ENCODE results near the gene PRKCB. TPM values are rescaled to one million over a fixed set of nuclear protein-coding genes. Genes with fewer than 3 reads are reported as not detected.

The PRKCB gene
- total and polyA plus RNA-seq, 8 donors = 13.5 to 74.3 (median 57.0) TPM

DNA sequence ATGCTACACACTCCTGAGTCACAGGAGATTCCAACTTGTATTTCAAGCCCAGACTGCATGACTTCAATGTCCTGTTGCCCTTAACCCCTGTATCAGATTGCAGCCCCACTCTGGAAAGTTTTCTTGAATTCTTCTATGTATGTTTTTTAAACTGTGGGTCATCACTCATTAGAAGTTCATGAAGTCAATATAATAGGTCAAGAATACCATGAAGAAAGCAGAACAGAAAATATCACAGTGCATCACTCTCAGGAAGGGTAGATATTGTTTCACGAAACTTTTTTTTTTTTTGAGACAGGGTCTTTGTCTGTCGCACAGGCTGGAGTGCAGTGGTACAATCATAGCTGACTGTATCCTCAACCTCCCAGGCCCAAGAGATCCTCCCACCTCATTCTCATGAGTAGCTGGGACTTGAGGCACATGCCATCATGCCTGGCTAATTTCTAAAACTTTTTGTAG lies 20.5 kb downstream of the PRKCB start:
- peak overlapping the region in 1 of 2 donors; percentile 72 for H3K27ac ChIP-seq
- DNase-seq (no peak), ATAC-seq (no peak)
- H3K36me3 ChIP-seq = no peaks in the 10 kb centered on the region
- H3K4me3 ChIP-seq = no peak overlapping the region
- H3K27me3 ChIP-seq = no peaks in the 10 kb centered on the region
- H3K9me3 ChIP-seq = no peaks in the 10 kb centered on the region
- TF ChIP-seq, protein P1, sequence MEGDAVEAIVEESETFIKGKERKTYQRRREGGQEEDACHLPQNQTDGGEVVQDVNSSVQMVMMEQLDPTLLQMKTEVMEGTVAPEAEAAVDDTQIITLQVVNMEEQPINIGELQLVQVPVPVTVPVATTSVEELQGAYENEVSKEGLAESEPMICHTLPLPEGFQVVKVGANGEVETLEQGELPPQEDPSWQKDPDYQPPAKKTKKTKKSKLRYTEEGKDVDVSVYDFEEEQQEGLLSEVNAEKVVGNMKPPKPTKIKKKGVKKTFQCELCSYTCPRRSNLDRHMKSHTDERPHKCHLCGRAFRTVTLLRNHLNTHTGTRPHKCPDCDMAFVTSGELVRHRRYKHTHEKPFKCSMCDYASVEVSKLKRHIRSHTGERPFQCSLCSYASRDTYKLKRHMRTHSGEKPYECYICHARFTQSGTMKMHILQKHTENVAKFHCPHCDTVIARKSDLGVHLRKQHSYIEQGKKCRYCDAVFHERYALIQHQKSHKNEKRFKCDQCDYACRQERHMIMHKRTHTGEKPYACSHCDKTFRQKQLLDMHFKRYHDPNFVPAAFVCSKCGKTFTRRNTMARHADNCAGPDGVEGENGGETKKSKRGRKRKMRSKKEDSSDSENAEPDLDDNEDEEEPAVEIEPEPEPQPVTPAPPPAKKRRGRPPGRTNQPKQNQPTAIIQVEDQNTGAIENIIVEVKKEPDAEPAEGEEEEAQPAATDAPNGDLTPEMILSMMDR (IDR thresholded peaks at IDR 0.05) = no peak
- peaks cover 0 to 98% of the 10 kb centered on the region in 2 donors for H3K4me1 ChIP-seq
- intact Hi-C loops (cut with DNase I) = no loop called here

DNA sequence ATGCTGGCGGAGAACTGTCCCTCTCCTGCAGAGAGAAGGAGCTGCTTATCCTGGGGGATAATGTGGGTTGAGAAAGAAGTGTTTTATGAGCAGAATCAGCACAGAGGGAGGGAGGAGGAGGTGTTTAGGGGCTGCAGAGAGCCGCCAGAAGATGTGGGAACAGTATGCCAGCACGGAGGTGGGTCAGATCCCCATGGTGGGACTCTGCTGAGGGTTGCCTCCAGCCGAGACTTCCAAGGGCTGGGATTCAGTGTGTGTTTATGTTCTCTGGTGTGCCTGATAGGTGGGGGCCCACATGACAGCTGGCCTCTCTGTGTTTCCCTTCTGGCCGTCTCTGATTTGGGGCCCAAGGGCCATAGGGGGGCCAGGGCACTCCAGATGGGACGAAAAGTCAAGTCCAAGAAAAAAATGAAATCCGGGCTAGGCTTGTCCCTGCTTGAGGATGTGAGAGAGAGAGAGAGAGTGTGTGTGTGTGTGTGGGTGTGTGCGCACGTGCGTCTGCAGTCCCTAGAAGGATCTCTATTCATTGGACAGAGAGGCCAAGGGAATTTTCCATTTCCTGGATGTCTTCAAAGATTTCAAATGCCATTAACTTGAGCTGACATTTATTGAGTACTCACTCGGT lies 21.6 kb downstream of the PRKCB start:
- intact Hi-C loops (cut with DNase I) = no loop called here

DNA sequence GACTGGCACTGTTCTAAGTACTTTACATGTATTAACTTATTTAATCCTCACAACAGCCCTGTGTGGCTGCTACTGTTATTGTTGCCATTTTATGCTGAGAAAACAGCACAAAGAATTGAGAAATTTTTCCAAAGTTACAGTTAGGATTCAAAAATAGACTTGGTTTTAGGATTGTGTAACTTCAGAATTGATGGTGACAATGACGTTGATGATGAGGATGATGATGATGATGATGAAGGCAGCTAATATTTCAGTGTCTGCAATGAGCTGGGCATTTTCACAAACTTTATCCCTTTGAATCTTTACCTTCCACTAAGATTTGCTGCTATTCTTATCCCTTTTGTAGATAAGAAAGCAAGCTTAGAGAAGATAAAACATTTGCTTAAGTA lies 22.1 kb downstream of the PRKCB start:
- DNase-seq = no peak
- H3K4me3 ChIP-seq = no peak overlapping the region
- intact Hi-C loops (cut with DNase I) = no loop called here
- H3K36me3 ChIP-seq = no peaks in the 10 kb centered on the region
- no peaks in the 10 kb centered on the region for H3K9me3 ChIP-seq
- TF ChIP-seq, protein P1 (IDR thresholded peaks at IDR 0.05) = no peak
- H3K27ac ChIP-seq = peak overlapping the region in 1 of 2 donors; percentile 72
- ATAC-seq = no peak
- peaks cover 0 to 99% of the 10 kb centered on the region in 2 donors for H3K4me1 ChIP-seq
- H3K27me3 ChIP-seq = no peaks in the 10 kb centered on the region

More for the DNA sequence above, 21.6 kb downstream of the PRKCB start:
- Histone ChIP-seq H3K27ac (peak overlapping the region in 1 of 2 donors; percentile 72), H3K4me3 (no peak overlapping the region), H3K4me1 (peaks cover 0 to 99% of the 10 kb centered on the region in 2 donors), H3K27me3 (no peaks in the 10 kb centered on the region), H3K9me3 (no peaks in the 10 kb centered on the region), H3K36me3 (no peaks in the 10 kb centered on the region)
- ATAC-seq = peak; percentile 67
- TF ChIP-seq, protein P1 (IDR thresholded peaks at IDR 0.05) = no peak
- DNase-seq = peak in 2 of 4 donors; percentile 95 to 96

DNA sequence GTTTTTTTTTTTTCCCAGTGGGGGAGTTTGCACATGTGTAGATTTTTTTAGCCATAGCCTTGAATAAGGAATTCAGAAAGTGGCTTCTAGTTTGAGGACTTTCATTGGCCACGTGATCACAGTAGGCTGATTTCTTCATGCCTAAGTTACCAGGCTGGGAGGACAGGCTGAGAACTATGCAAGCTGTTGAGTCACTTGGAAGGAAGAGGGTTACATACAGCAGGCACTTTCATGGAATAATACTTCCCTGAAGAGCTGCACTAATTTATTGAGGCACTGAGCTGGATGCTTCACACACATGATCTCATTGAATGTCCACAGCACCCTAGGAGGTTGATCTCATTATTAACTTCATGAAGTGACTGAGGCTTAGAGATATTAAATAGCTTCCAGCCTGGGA lies 22.8 kb downstream of the PRKCB start:
- Histone ChIP-seq H3K4me1 (peaks cover 0 to 97% of the 10 kb centered on the region in 2 donors), H3K9me3 (no peaks in the 10 kb centered on the region), H3K36me3 (no peaks in the 10 kb centered on the region), H3K27ac (peak overlapping the region in 1 of 2 donors; percentile 72), H3K27me3 (no peaks in the 10 kb centered on the region), H3K4me3 (no peak overlapping the region)
- DNase-seq (no peak), ATAC-seq (peak; percentile 70)
- TF ChIP-seq, protein P1 (IDR thresholded peaks at IDR 0.05) = no peak
- intact Hi-C loops (cut with DNase I) = no loop called here

DNA sequence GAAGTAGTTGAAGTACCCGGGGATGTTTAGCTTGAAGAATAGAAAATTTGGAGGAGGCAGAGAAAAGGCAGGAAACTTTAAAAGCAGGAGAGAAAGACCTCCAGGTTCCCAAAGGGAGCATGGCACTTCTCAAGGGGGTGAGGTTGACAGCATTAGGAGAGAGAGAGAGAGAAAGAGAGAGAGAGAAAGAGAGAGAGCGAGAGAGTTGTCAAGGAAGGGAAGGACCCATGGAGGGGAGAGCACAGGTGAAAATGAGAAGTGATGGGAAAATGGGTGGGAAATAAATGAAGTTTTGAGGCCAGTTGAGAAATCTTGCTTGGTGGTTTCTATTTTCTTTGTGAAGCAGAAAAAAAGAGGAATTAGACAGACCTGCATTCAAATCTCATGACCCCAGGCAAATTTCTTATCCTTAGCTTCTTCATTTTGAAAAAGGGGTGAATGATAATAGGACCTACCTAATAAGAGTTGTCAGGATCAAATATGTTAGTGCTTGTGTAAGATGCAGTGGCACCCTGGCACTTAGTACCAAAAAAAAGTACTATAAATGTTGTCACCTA lies 24.0 kb downstream of the PRKCB start:
- no peaks in the 10 kb centered on the region for H3K36me3 ChIP-seq
- H3K27me3 ChIP-seq = no peaks in the 10 kb centered on the region
- ATAC-seq (no peak), DNase-seq (no peak)
- intact Hi-C loops (cut with DNase I) = no loop called here
- no peaks in the 10 kb centered on the region for H3K9me3 ChIP-seq
- peaks cover 5 to 98% of the 10 kb centered on the region in 2 donors for H3K4me1 ChIP-seq
- peak overlapping the region in 1 of 2 donors; percentile 72 for H3K27ac ChIP-seq
- TF ChIP-seq, protein P1 (IDR thresholded peaks at IDR 0.05) = no peak
- H3K4me3 ChIP-seq = no peak overlapping the region
